Neural crest cell (in vitro differentiated cells): ENCODE results near the gene GARIN5B. TPM values are rescaled to one million over a fixed set of nuclear protein-coding genes. Genes with fewer than 3 reads are reported as not detected.

Experiments used
- DNase-seq: peaks from one replicate; pipeline ENCODE4 v3.0.0; 2021; ENCODE audit warnings: low read depth, mixed read lengths, low spot score
- H3K27ac Mint-ChIP-seq: one replicate; pipeline ENCODE4 v1.8.0; 2021; ENCODE audit warnings: mild to moderate bottlenecking, mixed read lengths; ENCODE audit not compliant: unreplicated experiment
- H3K27me3 Mint-ChIP-seq: 2 replicates; pipeline ENCODE4 v1.8.0; 2021; ENCODE audit warnings: low read depth, mild to moderate bottlenecking, mixed read lengths
- H3K36me3 Mint-ChIP-seq: 2 replicates; pipeline ENCODE4 v1.8.0; 2021; ENCODE audit warnings: low read depth, mild to moderate bottlenecking, mixed read lengths
- H3K4me1 Mint-ChIP-seq: 2 replicates; pipeline ENCODE4 v1.8.0; 2021; ENCODE audit warnings: mixed read lengths
- H3K4me3 Mint-ChIP-seq: one replicate; pipeline ENCODE4 v1.8.0; 2021; ENCODE audit warnings: mild to moderate bottlenecking, mixed read lengths
- H3K9me3 Mint-ChIP-seq: 2 replicates; pipeline ENCODE4 v1.8.0; 2021; ENCODE audit warnings: mixed read lengths
- total RNA-seq: library from RNA; stranded (reverse); gene quantifications from 2 replicates; pipeline ENCODE4 v1.2.1, GENCODE V29; 2021
- TF ChIP-seq, protein P1 (sequence below): fragments of 200-600 bp; sonication (generic); conservative IDR thresholded peaks from 2 replicates; pipeline ENCODE4 v1.5.0; 2021; ENCODE audit warnings: antibody characterized with exemption, mild to moderate bottlenecking

GARIN5B gene
- total RNA-seq, 1 donor from 2014 or later: not detected

DNA sequence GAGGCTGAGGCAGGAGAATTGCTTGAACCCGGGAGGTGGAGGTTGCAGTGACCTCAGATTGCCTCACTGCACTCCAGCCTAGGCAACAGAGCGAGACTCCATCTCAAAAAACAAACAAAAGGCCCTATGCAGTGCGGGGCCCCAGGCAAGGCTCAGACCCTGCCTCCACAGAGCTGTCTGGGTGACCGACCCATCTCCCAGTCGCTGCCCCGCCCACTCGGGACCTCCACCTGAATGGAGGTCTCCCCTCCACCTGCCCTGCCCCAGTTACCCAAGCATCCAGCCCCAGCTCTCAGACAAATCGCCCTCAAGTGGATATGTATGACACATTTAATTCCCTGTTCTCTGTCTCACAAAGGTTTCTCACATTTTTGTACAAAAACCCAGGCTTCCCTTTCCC is 2.2 kb upstream of the GARIN5B start:
- TF ChIP-seq, protein P1, sequence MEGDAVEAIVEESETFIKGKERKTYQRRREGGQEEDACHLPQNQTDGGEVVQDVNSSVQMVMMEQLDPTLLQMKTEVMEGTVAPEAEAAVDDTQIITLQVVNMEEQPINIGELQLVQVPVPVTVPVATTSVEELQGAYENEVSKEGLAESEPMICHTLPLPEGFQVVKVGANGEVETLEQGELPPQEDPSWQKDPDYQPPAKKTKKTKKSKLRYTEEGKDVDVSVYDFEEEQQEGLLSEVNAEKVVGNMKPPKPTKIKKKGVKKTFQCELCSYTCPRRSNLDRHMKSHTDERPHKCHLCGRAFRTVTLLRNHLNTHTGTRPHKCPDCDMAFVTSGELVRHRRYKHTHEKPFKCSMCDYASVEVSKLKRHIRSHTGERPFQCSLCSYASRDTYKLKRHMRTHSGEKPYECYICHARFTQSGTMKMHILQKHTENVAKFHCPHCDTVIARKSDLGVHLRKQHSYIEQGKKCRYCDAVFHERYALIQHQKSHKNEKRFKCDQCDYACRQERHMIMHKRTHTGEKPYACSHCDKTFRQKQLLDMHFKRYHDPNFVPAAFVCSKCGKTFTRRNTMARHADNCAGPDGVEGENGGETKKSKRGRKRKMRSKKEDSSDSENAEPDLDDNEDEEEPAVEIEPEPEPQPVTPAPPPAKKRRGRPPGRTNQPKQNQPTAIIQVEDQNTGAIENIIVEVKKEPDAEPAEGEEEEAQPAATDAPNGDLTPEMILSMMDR: no peak
- Mint-ChIP-seq H3K4me3 (no peak overlapping the region), H3K36me3 (no peaks in the 10 kb centered on the region), H3K27me3 (peaks cover 28% of the 10 kb centered on the region), H3K4me1 (peaks cover 10% of the 10 kb centered on the region), H3K27ac (no peak overlapping the region), H3K9me3 (no peaks in the 10 kb centered on the region)
- no peak for DNase-seq

DNA sequence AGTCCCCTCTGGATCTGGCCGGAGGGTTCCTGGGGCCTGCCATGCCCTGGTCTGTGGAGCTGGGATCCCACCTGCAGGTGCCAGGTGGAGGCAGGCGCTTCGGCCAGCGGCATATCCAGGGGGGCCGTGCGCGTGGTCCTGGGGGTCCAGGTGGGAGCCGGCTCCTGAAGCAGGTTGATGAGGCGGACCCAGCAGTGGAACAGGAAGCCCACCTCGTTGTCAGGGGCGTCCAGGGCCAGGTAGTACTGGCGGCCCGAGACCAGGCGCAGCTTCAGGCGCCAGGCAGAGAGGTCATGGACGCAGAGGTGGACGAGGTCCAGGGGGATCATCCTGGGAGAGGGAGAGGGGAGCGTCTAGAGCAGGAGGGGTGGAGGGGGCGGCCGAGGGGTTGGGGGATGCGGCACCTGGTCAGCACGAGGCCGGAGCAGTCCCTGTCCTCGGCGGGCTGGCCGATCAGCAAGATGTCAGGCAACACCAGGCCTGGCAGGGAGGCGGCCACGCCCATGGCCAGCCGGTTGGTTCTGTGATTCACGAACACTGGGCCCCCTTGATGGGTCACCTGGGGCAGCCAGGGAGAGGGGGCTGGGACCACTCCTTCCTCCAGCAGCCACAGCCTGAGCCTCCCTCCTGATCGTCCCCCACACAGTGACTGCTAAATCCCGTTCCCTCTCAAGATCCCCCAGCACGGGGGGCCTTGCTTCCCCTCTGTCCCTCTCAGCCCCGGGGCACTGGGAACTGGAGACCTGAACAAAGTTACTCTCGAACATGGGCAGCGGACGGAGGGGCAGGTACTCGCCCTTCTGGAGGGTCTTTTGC is 678 bp downstream of the GARIN5B start:
- Mint-ChIP-seq H3K27me3 (peaks cover 21% of the 10 kb centered on the region), H3K27ac (no peak overlapping the region), H3K36me3 (no peaks in the 10 kb centered on the region), H3K4me3 (no peak overlapping the region), H3K9me3 (no peaks in the 10 kb centered on the region), H3K4me1 (peaks cover 5% of the 10 kb centered on the region)
- no peak for DNase-seq
- TF ChIP-seq, protein P1: no peak

DNA sequence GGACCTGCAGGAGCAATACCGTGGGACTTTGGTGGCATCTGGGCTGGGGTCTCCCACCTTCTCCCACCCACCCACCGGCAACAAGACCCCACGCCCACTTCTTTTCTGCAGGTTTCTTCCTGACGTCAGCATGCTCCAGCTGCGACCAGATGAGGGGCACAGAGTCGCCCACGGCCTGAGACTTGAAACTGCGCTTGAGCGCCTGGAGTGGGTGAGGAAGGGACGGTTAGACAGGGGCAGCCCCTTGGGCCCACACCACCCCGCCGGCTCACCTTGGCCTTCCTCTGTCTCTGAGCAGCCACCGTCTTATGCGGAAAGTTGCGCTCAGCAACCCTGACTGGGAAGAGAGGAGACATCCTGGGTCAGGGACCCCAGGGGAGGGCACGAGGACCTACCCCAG is 2.2 kb downstream of the GARIN5B start:
- Mint-ChIP-seq H3K4me3 (no peak overlapping the region), H3K4me1 (peaks cover 5% of the 10 kb centered on the region), H3K27me3 (peaks cover 31% of the 10 kb centered on the region), H3K27ac (no peak overlapping the region), H3K9me3 (no peaks in the 10 kb centered on the region), H3K36me3 (no peaks in the 10 kb centered on the region)
- TF ChIP-seq, protein P1: no peak
- DNase-seq: no peak

DNA sequence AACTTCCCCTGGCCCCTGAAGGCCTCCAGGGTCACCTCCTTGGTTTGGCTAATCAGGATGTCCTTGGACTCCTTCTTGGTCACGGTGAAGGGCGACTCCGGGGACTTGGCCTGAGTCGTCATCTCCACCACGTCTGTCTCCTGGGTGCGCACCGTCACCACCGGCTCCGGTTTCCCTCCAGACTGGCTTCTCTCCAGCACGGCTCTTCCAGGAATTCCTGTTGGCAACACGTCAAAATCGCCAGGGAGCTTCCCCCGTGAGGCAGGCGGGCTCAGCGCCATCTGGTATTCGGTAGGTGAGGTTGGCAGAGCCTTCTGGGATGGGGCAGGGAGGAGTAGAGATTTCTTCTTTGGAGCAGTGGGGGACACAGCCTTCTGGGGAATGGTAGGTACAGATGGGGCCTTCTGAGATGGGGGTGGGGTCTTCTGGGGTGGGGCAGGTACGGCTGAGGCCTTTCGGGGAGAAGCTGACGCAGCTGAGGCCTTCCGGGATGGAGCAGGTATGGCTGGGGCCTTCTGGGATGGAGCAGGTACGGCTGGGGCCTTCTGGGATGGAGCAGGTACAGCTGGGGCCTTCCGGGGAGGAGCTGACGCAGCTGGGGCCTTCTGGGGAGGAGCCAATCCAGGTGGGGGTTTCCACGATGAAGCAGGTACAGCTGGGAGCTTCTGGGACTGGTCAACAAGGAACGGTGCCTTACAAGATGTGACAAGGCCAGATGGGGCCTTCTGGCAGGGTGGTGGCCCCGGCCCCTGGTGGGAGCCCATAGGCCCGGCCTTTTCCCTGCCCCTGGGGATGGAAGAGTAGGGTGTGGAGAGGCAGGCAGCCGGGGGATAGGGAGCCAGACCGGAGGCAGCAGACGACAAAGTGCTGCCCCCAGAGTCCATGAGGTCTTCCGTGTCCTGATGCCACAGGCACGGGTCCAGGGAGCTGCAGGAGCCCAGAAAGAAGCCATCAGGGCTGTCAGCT is 3.8 kb downstream of the GARIN5B start:
- Mint-ChIP-seq H3K9me3 (no peaks in the 10 kb centered on the region), H3K4me3 (no peak overlapping the region), H3K4me1 (peaks cover 5% of the 10 kb centered on the region), H3K27ac (no peak overlapping the region), H3K27me3 (peaks cover 37% of the 10 kb centered on the region), H3K36me3 (no peaks in the 10 kb centered on the region)
- TF ChIP-seq, protein P1: no peak
- DNase-seq: no peak

DNA sequence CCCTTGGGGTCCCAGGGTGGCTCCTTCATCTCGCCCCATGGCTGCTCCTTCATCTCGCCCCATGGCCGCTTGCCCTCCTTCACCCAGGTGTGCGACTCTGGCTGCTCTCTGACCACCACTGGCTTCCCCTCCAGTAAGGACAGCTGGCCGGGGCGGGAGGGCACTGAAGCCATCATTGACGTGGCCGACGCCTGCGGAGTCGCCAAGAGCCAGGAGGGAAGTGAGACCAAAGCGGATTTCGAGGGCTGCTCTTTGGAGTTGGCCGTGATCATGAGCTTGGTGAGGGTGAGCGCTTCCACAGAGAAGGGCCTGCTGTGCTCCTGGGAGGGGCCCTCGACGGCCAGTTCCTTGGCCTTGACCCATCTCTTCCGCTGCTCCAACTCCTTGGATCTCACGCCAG is 4.6 kb downstream of the GARIN5B start:
- H3K4me3 Mint-ChIP-seq: no peak overlapping the region
- no peaks in the 10 kb centered on the region for H3K9me3 Mint-ChIP-seq
- no peaks in the 10 kb centered on the region for H3K4me1 Mint-ChIP-seq
- no peak for DNase-seq
- TF ChIP-seq, protein P1: no peak
- no peak overlapping the region for H3K27ac Mint-ChIP-seq
- no peaks in the 10 kb centered on the region for H3K36me3 Mint-ChIP-seq
- peaks cover 44% of the 10 kb centered on the region for H3K27me3 Mint-ChIP-seq
